ENCODE data around the gene FBXL19.
"Not testable (repeated sequence)": the region's sequence is repeated elsewhere in the genome, so short reads cannot be mapped to it uniquely, and the experiment has no call there.

Gene FBXL19, protein sequence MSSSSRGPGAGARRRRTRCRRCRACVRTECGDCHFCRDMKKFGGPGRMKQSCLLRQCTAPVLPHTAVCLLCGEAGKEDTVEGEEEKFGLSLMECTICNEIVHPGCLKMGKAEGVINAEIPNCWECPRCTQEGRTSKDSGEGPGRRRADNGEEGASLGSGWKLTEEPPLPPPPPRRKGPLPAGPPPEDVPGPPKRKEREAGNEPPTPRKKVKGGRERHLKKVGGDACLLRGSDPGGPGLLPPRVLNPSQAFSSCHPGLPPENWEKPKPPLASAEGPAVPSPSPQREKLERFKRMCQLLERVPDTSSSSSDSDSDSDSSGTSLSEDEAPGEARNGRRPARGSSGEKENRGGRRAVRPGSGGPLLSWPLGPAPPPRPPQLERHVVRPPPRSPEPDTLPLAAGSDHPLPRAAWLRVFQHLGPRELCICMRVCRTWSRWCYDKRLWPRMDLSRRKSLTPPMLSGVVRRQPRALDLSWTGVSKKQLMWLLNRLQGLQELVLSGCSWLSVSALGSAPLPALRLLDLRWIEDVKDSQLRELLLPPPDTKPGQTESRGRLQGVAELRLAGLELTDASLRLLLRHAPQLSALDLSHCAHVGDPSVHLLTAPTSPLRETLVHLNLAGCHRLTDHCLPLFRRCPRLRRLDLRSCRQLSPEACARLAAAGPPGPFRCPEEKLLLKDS

DNA sequence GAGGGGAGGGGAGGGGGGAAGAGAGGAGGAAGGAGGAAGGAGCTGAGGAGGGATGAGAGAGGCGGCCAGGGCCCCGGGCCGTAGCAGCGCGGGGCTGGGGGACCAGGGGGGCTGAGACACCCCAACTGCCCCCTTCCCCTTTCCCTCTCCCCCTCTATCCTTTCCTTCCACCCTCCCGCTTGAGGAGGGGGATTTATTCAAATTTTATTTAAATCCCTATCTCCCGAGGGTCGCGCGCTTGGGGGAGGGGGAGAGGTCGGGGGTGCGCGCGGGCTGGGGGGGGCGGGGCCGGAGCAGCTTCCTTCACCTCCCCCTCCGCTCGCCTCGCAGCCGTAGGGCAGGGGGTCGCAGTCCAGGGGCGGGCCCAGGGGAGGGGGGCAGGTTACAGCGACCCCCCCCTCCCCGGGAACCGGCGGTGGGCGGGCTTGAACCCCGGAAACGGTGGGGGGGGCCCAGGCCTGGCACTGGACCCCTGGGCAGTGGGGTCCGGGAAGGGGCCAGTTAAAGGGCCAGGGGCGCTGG lies at the start of gene FBXL19:
FBXL19 (plus strand) TSS at position 19 of the 522 bp plus-strand sequence. CDS start 2,183 bp downstream, outside the sequence.
- no peak for DNase-seq (ENCODE audit: low spot score)

DNA sequence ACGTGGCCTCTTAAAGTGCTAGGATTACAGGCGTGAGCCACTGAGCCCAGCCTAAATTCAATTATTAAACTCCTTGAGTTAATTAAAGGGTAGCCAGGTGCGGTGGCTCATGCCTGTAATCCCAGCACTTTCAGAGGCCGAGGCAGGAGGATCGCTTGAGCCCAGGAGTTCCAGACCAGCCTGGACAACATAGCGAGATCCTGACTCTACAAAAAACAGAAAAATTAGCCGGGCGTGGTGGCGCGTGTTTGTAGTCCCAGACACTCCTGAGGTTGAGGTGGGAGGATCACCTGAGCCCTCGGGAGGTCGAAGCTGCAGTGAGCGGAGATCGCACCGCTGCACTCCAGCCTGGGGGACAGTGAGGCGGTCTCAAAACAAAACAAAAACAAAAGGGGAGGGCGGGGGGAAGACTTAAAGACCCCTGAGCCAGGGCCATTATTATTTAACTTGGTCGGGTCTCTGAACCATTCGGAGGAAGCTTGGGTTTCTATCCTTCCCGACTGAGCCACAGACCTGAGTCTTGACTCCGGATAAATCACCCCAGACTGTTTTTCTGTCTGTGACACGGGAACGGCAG lies 49.0 kb upstream of the FBXL19 start:
- DNase-seq (ENCODE audit: low spot score): no peak

DNA sequence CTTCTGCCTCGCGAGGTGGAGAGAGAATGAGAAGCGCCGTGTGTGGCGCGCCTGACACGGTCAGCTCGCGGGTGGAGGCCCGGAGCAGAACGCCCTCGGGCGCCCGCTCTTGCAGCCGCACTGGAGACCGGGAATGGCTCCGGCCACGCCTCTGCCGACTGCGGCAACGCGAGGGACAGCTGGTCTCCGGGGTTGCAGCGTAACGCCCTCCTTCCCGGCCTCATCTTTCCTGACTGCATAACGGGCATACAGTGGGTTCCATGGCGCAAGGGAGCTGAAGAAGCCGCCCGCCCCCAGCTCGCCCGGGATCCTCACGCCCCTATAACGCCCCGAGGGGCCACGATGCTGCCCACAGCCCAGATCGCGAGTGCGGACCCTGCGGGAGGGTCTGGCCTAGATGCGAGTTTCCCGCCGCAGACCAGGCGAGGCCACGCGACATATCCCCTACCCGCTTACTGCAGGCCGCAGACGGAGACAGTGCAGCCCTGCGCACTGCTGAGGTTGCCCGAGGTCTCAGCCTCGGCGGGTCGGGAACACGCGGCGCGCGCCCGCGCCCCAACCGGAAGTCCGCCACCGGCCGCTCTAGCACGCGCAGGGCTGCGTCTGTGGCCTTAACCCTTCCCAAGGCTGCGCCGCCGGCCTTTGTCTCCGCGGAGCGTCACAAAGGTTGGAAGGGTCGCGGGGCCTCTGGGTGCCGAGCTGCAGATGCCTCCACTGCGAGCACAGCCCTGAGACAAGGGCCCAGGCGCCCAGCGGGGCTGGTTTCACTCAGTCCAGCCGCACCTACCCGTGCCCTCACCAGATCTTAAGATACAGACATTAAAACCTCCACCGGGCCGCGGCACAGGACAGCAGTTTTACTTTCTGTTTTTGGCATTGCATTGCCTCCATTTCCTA lies 48.3 kb upstream of the FBXL19 start:
- peak; percentile 89 for DNase-seq (ENCODE audit: low spot score)

DNA sequence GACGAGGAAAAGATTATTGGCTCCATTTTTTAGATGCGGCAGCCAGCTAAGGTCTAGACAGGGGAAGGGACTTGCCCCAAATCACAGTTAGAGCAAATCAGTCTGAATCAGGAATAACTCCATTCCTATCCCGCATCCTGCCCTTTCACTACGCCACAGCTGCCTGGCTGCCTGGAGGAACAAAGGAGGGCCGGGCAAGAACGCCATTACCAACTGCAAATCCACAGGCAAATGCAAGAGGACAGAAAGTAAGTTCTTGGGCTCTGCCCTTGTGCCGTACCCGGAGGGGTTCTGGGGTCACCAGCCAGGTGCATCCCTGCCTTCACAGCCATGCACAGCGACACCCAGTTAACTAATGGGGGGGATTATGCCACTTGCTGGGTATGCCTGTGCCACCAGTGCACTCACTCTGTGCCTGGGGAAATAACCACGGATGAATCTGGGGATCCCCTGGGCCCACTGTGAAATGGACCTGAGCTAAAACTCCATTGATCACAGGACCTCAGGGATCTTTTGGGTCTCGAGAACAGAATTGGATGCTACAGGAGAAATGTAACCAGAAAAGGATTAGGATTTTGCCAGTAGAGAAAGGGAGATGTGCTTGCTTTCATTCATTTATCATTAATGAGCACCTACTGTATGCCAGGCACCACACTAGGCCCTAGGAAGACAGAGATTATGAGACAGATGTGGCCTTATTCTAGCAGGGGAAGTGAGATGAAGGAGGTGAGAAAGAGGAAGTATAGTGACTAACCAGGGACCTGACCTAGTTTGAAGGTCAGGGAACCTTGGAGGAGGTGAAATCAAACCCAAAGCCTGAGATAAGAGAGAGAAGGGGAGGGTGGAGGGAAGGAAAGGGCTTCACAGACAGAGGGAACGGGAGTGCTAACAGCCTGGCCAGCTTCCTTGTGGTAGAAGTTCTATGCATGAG lies 47.2 kb upstream of the FBXL19 start:
- DNase-seq (ENCODE audit: low spot score): peak; percentile 42

DNA sequence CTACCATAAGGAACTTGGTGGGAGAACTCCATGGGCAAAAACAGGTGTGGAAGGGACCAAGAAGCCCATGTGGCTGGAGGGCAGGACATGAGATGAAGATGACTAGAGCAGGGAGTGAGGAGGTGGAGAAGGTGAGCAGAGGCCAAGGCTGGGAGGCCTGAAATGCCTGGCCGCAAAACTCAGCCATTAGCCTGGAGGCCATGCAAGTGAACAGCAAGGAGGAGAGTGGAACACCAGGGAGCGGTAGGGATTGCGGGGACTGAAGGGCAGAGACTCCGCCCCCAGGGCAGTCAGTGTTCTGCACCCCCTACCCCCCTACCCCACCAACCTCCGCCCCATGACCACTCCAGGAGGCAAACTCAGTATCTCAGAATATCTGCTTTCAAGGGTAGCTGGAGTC lies 46.5 kb upstream of the FBXL19 start:
- no peak for DNase-seq (ENCODE audit: low spot score)

DNA sequence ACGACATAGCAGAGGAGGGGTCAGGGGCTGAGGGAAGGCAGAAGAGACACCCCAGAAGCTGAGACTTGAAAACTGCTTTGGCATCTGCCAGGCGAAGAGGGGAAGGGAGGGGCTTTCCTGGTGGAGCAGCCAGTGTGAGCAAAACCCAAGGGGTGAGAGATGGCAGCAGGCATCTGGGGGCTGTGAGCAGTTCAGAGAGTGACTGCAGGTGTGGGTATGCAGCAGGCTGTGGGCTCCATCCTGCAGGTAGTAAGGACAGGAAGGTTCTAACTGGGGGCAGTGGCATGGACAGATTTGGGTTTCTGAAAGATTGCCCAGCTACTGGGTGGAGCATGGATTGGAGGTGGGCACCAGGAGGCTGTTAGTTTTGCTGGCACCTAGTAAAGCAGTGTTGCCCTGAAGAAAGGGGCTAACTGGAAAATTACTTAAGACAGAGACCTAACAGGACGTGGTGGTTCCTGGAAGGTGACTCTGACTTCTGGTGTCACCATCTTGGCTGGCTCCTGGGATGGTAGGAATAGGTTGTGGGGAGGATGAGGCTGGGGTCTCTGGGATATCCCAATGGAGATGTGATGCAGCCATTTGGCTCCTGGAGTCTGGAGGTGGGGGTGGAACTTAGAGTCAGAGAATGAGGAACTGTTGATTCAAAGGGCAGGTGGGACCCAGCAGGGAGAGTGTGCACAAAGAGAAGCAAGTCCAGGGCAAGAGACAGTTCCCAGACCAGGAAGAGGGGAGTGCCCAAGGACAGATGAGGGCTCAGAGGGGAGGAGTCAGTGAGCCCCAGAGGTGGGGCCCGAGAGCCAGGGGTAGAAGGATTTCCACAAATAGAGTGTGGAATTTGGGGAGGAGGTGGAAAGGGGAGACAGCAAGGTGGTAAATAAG lies 40.7 kb upstream of the FBXL19 start:
- no peak for DNase-seq (ENCODE audit: low spot score)

DNA sequence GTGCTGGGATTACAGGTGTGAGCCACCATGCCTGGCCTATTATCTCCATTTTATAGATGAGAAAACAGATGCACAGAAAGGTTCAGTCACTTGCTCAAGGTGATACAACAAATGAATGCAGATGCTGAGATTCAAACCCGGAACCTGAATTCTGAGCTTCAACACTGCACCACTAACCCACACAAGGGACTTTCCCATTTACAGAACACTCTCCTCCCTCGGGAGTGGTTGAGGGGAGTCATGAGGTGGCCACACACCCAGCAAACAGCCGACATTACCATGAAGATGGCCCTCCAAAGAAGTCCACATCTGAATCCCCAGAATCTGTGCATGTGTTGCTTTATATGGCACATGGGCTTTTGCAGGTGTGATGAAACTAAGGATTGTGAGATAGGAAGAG lies 38.6 kb upstream of the FBXL19 start:
- DNase-seq (ENCODE audit: low spot score): no peak

DNA sequence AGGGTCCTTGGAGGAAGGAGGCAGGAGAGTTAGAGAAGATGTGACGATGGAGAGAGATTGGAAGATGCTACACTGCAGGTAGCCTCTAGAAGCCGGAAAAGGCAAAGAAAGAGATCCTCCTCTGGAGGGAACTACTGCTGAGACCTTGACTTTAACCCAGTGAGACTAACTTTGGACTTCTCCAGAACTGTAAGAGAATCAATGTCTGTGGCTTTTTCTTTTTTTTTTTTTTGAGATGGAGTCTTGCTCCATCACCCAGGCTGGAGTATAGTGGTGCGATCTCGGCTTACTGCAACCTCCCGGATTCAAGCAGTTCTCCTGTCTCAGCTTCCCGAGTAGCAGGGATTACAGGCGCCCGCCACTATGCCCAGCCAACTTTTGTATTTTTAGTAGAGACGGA lies 38.2 kb upstream of the FBXL19 start:
- DNase-seq (ENCODE audit: low spot score): no peak

DNA sequence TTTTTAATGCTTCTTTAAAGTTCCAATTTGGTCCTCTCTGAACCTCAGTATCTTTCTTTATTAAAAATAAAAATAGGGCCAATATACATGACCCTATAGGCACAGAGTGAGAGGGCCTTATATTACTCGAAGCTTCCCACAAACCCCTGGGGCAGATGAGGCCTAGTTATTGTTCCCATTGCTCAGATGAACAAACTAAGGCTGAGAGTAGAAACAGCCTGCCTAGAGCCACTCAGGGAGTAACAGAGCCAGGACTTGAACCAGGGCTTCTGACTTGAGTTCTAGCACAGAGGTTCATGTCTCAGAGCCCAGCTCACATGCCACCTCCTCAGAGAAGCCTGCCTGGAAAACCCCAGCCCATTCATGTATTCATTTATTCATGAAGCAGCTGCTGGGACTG lies 37.2 kb upstream of the FBXL19 start:
- no peak for DNase-seq (ENCODE audit: low spot score)

DNA sequence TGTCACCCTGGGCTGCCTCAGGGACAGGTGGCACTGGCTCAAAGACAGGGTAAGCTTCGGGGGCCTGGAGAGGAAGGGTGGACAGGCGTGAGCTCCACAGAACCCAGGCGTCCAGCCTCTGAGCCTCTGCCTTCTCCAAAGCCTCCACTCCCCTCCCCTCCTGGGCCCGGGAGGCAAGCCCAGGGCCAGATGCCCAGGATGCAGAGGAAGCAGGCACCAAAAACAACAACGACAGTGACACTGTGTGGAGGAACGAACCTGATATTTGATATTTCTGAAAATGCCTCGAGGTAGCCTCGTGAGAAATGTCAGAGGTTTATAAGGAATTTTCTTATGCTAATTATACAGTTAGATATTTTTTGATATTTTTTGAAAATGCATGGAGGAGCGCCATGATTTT lies 35.4 kb upstream of the FBXL19 start:
- no peak for DNase-seq (ENCODE audit: low spot score)

DNA sequence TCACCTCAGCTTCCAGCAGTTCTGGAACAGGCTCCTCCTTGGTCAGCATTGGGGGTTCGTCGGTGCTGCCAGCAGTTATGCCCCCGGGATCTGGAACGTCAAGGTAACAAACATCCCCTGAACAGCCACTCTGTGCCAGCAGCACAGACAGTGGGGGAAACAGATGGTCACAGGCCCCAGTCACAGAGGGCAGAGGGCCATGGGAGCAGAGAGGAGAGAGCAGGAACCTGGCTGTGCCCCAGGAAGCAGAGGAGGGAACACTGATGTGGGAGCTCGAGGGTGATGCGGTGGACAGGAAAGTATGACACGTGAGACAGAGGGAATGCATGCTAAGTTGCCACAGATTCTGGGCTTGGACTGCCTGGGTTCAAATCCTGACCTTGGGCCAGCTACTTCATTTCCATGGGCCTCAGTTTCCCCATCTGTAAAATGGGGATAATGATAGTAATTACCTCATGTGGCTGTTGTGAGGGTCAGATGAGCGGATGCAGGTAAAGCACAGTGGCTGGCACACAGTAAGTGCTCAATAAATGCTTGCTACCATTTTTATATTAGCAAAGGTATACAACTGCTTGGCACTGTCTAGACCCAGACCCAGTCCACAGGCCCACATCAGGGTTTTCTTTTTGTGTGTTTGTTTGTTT lies 34.4 kb upstream of the FBXL19 start:
- no peak for DNase-seq (ENCODE audit: low spot score)

DNA sequence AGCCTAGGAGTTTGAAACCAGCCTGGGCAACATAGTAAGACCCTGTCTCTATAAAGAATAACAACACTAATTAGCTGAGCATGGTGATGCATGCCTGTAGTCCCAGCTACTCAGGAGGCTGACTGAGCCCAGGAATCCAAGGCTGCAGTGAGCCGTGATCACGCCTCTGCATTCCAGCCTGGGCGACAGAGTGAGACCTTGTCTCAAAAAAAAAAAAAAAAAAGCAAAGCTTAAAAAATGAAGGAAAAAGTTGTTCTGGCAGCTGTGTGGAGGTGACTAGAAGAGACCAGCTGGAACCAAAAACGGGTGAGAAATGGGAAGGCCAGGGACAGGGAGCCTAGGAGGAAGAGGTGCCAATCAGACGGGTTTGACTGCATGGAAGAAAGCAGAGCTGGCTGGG lies 33.7 kb upstream of the FBXL19 start:
- no peak for DNase-seq (ENCODE audit: low spot score)

DNA sequence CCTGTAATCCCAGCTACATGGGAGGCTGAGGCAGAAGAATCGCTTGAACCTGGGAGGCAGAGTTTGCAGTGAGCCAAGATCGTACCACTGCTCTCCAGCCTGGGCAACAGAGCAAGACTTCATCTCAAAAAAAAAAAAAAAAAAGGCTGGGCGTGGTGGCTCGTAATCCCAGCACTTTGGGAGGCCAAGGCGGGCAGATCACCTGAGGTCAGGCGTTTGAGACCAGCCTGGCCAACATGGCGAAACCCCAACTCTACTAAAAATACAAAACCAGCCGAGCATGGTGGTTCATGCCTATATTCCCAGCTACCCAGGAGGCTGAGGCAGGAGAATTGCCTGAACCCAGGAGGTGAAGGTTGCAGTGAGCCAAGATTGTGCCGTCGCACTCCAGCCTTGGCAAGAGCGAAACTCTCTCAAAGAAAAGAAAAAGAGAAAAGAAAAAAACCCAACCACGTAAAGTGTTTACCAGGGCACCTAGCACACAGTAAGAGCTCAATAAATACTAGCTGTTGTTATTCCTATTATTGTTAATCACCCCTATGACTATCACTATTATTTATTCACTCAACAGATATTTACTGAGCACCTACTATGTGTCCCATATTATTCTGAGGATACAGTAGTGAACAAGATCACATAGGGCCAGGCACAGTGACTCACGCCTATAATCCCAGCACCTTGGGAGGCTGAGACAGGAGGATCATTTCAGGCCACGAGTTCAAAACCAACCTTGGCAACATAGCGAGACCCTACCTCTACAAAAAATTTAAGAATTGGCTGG lies 32.1 kb upstream of the FBXL19 start:
- not testable (repeated sequence) for DNase-seq (ENCODE audit: low spot score)

DNA sequence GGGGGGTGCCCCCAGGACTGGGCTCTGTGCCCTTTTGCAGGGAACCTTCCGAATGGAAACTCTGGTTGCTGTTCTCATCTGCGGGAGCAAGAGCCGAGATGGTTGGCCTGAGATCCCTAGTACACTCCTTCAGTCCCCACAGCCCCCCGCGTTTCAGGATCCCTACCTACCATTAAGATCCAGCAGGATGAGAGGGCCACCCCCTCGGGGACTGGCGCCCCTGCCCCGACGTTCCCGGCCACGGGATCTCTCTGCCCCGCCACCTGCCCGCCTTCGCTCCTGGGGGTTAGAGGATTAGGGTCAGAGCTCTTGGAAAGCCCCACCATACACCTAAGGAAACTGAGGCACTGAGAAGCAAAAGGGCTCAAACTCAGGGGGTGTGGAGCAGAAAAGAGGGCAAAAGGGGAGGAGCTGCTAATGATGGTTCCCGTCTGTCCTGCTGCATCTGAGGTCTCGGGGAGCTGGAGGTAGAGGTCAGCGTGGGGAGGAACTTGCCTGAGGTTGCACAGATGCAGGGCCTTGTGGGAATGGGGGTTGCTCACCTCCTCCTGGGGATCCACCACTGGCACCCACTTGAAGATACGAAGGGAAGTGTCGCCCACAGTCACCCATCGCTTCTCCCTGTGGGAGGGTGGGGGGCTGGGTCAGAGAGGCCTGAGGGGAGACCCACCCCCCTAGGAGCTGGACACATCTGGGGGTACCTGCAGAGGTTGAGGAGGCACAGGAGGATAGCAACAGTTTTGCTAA lies 30.5 kb upstream of the FBXL19 start:
- no peak for DNase-seq (ENCODE audit: low spot score)

DNA sequence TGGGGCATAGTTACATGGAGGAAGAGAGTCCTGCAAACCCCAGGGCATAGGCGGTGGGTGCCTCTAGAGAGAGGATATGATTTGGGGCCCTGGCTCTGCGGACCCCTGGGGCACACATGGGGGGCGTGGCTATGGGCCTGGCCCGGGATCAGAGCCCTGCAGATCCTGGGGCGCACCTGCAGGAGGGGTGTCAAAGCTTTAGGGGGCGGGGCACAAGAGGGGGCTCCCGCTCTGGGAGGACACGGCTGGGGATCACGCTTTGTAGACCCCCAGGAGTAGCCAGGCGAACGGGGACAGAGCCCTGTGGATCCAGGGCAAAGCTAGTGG lies 30.0 kb upstream of the FBXL19 start:
- DNase-seq (ENCODE audit: low spot score): no peak

DNA sequence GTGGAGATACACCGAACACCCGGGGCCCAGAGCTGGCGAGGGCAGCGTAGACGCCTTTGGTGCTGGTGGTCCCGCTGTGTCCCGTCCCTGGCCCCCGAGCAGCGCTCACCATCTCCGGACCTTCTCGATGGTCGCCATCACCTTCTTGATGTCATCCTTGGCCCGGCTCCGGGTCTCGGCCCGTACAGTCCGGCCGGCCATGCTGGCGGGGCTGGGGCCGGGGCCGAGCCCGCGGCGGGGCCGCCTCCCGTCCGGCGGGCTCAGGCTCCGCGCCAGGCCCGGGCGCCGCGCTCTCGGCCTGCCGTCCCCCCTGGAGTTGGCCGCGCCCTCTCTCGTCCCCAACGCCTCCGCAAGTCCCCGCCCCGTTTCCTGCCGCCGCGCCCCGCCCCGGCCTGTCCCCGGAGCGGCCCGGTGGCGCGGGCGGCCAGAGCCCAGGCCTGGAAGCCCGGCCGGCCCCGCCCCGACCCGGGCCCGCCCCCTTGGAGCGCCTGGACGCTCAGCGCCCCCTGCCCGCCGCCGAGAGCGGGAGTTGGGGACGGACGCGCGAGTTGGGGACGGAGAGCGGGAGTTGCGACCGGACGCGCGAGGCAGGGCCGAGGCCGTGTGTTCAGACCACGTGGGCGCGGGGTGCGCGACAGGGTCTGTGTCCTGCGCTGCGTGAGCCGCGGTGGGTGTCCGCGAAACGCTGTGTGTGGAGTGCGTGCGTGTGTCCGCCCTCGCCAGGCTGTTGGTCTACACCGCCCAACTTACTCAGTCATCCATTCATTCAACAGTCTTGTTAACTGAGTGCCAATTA lies 29.4 kb upstream of the FBXL19 start, which contains the start of gene BCL7C:
BCL7C (minus strand) TSS at position 334 of the 796 bp plus-strand sequence; CDS start at position 201, 133 bp downstream.
- peak; percentile 76 for DNase-seq (ENCODE audit: low spot score)

All from CD4-positive, alpha-beta T cell treated with Interleukin-6 at 100 ng/mL for 8 hours (primary cell).